DOHH2 (cell line): ENCODE measurements around the gene SLC39A10.

Source experiments
- EZH2phosphoT487 ChIP-seq: fragments of 200-600 bp; sonication (generic); IDR thresholded peaks from 2 replicates; pipeline ENCODE4 v1.6.1; 2017; ENCODE audit warnings: borderline replicate concordance, mild to moderate bottlenecking, antibody characterized with exemption, low read length, moderate library complexity, mixed read lengths
- TF ChIP-seq, protein P1 (sequence below): fragments of 200-600 bp; sonication (generic); IDR thresholded peaks from one replicate; pipeline ENCODE4 v1.5.1; 2014; ENCODE audit warnings: antibody characterized with exemption, mild to moderate bottlenecking, low read depth, low read length; ENCODE audit not compliant: poor library complexity, severe bottlenecking

DNA sequence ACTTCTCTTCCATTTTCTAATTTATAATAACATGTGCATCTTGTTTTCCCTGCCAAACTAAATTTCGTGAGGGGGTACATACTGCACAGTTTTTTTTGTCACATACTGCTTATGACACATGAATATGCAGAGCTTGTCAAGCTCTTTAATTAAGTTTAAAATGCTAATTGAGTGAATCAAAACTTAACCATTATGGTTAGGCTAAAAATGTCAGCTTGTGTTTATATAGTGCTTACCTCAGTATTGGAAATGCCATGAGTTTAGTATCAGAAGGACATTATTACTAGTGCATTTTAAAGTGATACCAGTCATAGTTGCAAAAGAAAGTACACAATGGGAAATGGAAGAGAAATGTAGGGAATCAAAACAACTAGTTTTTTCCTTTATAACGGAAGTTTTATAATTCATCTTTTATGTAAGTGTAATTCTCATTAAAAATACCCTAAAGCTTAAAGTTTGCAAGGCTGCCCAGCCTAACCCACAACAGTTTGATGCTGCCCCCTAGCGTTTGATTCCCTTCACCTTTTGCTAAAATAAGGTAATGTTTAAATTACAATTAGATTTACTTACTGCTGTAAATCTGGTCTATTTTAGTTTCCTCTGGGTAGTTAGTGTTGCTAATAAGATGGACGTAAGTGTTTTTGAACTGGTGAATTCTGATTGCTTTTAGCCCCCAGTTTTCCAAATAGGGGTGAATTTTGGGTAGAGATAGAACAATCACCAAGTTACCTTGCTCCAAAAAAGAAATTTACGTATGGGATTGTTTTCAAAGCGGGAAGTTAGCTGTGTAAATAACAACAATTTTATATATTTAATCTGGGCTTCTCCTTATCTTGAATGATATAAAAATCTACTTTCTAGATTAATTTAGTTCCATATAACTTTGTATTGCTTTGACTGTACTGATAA is 3.2 kb downstream of the SLC39A10 start:
- TF ChIP-seq, protein P1, sequence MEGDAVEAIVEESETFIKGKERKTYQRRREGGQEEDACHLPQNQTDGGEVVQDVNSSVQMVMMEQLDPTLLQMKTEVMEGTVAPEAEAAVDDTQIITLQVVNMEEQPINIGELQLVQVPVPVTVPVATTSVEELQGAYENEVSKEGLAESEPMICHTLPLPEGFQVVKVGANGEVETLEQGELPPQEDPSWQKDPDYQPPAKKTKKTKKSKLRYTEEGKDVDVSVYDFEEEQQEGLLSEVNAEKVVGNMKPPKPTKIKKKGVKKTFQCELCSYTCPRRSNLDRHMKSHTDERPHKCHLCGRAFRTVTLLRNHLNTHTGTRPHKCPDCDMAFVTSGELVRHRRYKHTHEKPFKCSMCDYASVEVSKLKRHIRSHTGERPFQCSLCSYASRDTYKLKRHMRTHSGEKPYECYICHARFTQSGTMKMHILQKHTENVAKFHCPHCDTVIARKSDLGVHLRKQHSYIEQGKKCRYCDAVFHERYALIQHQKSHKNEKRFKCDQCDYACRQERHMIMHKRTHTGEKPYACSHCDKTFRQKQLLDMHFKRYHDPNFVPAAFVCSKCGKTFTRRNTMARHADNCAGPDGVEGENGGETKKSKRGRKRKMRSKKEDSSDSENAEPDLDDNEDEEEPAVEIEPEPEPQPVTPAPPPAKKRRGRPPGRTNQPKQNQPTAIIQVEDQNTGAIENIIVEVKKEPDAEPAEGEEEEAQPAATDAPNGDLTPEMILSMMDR, result peak; percentile 79
- TF ChIP-seq EZH2phosphoT487, result no peak
